C4-2B (cell line): ENCODE results near the gene RNU1-2.
"Not testable (repeated sequence)": the region's sequence is repeated elsewhere in the genome, so short reads cannot be mapped to it uniquely, and the experiment has no call there.

Source experiments
- H3K27ac ChIP-seq: fragments of 450-650 bp; 2 replicates; pipeline ENCODE4 v1.5.1; 2017
- CTCF ChIP-seq: fragments of 450-650 bp; conservative IDR thresholded peaks from 2 replicates; pipeline ENCODE4 v1.5.1; 2017; ENCODE audit warnings: mild to moderate bottlenecking
- ZFX ChIP-seq: fragments of 450-650 bp; IDR thresholded peaks from 2 replicates; pipeline ENCODE4 v1.6.1; 2017

The RNU1-2 gene

DNA sequence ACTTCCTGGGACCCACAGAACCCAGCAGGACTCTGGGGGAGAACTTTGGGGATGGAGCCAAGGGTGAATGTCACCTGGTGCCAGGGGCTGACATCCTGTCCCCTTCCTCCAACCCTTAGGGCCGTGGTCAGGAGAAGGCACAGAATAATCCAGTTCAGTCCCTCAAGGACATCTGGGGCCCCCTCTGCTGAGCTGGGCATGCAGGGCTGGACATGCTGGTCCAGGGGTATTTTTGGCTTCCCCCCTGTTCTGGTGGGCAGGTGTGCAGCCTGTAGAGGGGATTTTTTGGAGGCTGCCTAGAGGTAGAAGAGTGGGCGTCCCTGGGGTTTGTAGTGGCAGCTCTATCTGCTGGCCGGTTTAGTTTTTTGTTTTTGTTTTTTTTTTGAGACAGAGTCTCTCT is 22.6 kb downstream of the RNU1-2 start:
- TF ChIP-seq ZFX (no peak), CTCF (no peak)
- no peak overlapping the region for H3K27ac ChIP-seq

DNA sequence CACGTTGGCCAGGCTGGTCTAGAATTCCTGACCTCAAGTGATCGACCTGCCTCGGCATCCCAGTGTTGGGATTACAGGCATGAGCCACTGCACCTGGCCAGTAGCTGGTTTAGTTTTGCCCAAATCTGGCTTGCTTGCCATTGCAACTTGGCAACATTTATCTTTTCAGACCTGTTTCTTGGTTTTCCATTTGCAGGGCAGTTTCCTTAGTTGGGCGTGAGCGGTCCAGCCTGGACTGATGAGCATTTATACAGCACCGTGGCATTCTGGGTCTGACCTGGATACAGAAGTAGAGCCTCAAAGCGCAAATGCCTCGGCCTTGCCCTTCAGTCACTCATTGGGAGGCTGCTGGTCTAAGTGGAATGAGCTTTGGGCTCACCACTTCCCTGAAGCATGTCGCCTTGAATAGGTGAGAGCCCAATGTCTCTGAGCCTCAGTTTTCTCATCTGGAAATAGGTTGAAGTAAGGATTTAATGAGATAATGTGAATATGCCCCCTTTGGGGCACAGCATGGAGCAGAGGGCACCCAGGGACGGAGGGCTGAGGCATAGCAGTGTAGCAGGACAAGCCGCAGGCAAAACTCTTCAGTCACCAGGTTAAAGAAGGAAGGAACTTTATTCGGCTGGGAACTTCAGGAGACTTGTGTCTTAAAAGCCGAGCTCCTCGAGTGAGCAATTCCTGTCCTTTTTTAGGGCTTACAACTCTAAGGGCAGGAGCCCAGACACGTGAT is 23.3 kb downstream of the RNU1-2 start:
- not testable (repeated sequence) for H3K27ac ChIP-seq

DNA sequence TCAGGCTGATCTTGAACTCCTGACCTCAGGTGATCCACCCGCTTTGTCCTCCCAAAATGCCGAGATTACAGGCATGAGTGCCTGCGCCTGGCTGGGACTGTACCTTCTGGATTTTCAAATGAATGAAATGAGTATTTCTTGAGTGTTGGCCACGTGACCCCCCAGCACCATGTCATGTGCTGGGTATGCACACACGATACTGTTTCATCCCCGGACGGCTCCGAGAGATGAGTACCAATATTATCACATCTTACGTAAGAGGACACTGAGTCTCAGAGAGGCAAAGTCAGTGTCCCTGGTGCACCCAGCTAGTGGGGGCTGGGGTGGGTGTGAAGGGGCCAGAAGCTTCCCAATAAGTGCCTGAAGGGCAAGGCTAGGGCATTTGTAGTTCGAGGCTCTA is 25.2 kb downstream of the RNU1-2 start:
- TF ChIP-seq CTCF (no peak), ZFX (no peak)
- H3K27ac ChIP-seq, result no peak overlapping the region

DNA sequence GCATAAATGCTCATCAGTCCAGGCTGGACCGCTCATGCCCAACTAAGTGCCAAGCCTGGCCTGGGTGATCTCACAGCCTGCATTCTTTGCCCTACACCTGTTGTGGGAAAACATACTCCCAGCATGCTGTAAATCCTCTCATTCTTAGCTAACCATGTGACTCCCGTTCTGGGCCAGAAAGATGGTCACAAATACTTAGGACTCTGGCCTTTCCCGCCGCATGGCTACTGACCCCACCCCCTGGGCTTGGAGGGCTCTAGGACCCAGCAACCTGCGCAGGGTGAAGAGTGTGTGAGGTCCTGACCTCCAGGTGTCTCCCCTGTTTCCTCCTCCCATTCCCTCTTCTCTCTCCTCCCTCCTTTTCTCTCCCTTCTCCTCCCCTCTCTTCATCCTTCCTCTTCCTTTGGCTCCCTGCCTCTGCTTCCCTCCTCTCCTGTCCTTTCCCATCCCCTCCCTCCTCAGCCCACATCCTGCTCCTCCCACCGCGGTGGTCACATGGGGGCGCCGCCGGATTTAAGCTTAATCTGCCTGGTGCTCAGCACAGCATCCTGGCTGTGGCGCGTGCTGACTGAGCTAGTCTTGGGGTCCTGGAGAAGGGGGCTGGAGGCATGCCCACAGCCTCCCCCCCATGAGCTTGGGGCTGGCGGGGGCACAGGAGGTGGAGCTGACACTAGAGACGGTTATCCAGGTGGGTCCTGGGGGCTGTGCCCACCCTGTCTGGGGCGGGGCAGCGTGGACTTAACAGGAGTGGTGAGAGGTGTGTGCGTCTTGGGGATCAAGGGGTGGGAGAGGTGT is 25.8 kb downstream of the RNU1-2 start, which contains the start of gene CROCC:
Gene CROCC (plus strand): TSS at position 541 of the 795 bp plus-strand sequence. CDS start 88 bp downstream, at position 629.
- no peak for TF ChIP-seq ZFX
- no peak for TF ChIP-seq CTCF

DNA sequence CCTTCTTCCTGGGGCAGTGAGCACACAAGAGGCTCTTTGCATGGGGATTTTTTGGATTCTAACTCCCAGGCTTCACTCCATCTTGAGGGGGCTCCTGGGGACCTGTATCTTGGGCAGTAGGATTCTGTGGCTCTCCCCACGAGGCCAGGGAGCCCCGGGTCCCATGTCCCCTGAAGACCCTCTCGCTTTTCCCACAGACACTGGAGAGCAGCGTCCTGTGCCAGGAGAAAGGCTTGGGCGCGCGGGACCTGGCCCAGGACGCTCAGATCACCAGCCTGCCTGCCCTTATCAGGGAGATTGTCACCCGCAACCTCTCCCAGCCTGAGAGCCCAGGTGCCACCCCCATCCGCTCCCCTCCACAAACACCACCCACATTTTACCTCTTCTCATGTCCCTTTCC is 26.7 kb downstream of the RNU1-2 start:
- TF ChIP-seq CTCF (no peak), ZFX (no peak)
- no peak overlapping the region for H3K27ac ChIP-seq

More for the DNA sequence above, 25.8 kb downstream of the RNU1-2 start, which contains the start of gene CROCC:
- no peak within 1 kb of the TSS for H3K27ac ChIP-seq

GRCh38 chr1:16922885-16923431 is 27.2 kb downstream of the RNU1-2 start:
- no peak overlapping the region for H3K27ac ChIP-seq
- no peak for TF ChIP-seq ZFX
- TF ChIP-seq CTCF, result no peak

DNA sequence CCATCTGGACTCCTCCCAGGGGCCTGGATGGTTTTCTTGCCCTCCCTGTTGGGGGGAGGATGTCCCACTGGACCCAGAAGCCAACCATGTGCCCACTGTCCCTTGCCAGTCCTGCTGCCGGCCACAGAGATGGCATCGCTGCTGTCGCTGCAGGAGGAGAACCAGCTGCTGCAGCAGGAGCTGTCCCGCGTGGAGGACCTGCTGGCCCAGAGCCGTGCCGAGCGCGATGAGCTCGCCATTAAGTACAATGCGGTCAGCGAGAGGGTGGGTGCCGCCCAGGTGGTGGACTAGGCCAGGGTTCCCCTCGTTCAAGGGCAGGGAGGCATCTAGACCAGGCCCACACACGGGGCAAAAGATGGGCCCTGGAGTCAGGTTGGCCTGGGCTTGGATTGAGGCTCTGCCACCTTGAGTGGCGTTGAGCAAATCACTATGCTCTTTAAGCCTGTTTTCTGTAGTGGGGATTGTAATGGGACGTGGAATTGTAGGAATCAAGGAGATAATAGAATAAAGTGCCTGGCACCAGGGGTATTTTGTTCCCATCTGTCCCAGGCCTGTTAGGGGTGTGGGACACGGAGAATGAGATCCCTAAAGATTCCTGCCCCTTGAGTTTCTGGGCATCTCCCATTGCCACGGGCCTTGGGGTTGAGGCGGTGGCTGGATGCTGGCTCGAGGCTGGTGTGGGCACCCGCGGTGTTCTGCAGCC is 28.6 kb downstream of the RNU1-2 start:
- no peak overlapping the region for H3K27ac ChIP-seq
- TF ChIP-seq CTCF (no peak), ZFX (no peak)
